Epithelial cell of prostate (primary cell): Measurements from ENCODE around the gene RXFP2.
A peak's percentile ranks its signal among the peaks of the same experiment; 100 is the strongest.

ENCODE experiments used
- DNase-seq: peaks from one replicate; pipeline ENCODE4 v3.0.0-alpha.2; 2011; ENCODE audit warnings: low read depth, low spot score
- H3K27ac ChIP-seq: fragments of 450-650 bp; 2 replicates; pipeline ENCODE4 v1.5.1; 2017; ENCODE audit warnings: mild to moderate bottlenecking

Gene RXFP2

DNA sequence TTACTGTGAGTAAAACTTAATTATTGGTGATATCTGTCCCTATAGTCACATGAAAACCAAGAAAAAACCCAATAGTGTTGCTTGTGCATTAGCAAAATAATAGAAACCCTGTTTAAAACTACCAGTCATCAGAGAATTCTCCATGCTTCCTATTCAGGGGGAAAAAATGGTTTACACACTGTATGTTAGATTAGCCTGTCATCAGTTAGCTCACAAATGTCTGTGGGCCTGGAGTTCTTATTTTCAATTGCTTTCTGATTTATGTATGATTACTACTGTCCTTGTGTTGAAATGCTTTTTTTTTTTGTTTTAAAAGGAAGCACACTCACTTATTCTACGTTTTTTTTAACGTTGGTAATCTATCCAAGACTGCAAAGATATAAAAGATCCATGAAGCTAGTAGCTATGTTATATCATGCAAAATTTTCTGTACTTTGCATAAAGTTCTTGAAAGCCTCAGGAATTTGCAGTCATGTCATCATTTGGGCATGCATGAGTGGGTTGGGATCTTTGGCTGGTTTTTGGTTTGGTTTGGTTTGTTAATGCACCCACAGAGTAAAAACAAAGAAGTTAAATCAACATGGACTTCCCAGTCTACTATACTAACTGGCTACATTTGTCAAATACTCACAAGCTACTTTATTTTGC, 25.9 kb downstream of the RXFP2 start:
- no peak for DNase-seq
- no peak overlapping the region for H3K27ac ChIP-seq

DNA sequence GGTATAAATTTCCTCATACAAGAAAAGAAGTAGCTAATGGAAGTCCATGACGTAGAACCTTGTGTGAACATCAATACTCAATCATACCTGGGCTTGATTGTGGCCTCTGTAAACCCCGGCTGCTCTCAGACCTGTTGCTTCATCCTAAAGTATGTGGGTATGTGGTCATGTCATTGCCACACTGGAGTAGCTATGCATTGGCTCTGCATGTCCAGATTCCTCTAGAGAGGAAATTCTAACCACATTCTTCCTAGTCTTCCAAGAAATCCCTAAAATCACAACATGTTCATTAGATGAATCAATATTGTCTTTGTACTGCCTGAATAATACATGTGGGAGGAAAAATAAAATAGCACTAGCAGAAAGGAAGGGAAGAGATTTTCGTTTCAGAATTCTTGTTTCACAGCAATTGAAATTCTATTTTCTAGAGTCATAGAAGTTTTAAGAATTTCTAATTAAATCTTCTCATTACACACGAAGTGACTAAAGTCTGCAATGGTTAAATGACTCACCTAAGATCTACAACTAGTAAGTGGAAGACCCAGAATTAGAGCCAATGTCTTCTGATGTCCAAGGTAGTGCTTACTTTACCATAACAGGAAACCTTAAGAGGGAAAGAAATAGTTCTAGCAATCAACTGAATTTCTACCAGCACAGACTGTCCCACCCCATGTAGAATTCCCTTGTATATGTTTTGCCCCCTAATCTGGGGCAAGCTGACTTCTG, 28.0 kb downstream of the RXFP2 start:
- H3K27ac ChIP-seq: peak overlapping the region; percentile 32
- DNase-seq: peak; percentile 14

DNA sequence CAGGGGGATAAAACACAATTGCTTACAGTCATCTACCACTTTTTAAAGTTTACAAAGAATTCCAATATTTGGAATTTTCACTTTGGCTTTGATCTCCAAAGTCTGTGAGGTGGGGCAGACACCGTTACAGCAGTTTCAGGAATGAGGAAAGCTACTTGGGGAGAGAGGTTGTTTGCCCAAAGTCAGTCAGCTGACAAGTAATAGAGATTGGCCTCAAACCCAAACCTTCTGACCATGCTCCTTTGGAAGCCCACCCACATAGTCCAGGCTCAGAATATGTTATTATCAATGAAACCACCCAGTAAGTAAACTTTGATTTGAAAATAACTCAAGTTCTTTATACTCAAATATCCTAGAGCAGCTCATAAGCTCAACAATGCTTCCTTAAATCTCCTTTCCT, 29.0 kb downstream of the RXFP2 start:
- DNase-seq: no peak
- no peak overlapping the region for H3K27ac ChIP-seq

DNA sequence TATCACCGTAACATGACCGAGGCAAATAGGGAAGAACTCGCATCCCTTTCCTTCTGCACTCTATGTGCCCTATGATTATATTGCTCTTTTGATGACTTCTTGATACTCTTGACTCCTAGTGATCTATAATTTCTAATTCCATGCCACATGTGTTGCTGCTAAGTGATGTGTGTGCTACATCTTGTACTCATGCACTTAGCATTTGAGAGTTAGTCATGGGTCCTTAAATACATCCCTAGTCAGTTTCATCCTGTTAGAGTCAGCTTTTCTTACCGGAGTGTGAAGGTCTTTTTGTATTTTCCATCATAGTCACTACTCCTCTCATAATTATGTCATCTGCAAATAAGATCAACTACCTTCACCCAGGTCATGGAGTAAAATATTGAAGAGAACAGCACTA, 30.2 kb downstream of the RXFP2 start:
- no peak overlapping the region for H3K27ac ChIP-seq
- no peak for DNase-seq

DNA sequence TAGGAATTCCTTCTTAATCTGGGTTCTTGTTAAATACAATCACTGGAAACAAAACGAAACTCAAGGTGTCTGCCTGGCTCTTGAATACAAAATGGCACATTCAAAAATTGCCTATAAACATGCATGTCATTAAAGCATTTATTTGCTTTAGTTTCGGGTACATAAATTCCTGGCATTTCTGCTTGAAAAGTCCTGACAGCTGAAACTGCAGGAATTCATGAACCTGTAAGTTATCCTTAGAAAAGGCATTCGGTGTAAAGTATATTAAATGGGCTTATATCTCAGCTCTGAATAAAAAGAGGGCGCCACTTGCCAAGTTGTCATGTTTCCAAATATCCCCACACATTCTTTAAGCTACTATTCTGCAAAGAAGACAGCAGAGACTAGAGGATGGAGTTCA, 32.9 kb downstream of the RXFP2 start:
- no peak for DNase-seq
- no peak overlapping the region for H3K27ac ChIP-seq

- DNase-seq: no peak
- H3K27ac ChIP-seq: peak overlapping the region; percentile 24
These were observed 34.2 kb downstream of the RXFP2 start for GRCh38 chr13:31773538-31773937.

- DNase-seq: no peak
- H3K27ac ChIP-seq: peak overlapping the region; percentile 24
These were observed 34.9 kb downstream of the RXFP2 start for GRCh38 chr13:31774186-31774750.

- DNase-seq: no peak
- H3K27ac ChIP-seq: no peak overlapping the region
These were observed 35.8 kb downstream of the RXFP2 start for GRCh38 chr13:31775148-31775547.

GRCh38 chr13:31775686-31776085, 36.4 kb downstream of the RXFP2 start:
- H3K27ac ChIP-seq: no peak overlapping the region
- no peak for DNase-seq

DNA sequence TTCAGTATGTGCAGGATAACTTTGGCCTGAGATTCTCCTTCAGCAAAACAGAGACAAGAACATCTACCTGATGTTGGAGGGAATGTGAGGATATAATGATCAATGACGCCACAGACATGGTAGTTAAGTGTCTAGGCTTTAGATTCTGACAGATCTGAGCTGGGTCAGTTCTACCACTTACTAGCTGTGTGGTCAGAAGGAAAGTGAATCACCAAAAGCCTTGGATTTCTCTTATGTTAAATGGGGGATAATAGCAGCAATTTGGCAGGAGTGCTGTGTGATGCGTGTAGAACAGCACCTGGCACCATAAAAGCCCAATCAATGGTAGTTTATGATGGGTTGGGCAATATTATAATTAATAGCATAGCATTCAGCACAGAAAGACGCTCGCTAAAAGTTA, 41.7 kb downstream of the RXFP2 start:
- no peak for DNase-seq
- no peak overlapping the region for H3K27ac ChIP-seq

DNA sequence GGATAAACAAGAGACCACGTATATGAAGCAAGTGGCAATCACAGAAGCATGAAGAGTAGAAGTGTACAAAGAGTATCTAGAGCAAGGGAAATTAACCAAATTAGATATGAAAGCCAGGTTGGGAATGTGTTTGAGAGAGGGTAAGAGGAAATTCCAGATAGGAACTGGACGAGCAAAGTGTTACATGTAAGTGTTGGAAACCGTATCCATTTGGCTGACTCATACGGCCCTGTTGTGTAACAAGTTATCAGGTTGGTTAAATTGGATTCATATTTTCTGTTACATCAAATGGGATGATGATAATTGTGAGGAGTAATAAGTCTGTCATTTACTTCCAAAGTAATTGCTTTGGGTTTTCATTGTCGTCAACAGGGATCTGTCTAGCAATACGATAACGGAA, 46.7 kb downstream of the RXFP2 start:
- no peak overlapping the region for H3K27ac ChIP-seq
- DNase-seq: no peak

DNA sequence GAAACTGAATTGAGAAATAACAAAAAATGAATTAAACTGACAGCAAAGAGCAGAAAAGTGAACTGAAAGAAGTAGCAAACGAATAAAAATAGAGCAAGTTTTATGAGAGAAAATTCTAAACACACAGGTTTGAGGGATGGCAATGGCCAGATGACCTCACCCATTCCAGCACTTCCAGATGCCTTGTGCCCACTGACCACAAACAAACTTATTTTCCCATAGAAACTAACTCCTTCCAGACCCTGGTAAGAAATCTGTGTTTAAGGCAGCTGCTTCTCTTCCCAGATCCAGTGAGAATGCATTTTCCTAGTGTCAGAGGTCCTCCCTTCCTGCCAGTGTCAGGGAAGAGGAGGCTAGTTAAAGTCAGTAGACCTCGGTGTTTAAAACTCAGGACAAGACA, 51.7 kb downstream of the RXFP2 start:
- no peak for DNase-seq
- no peak overlapping the region for H3K27ac ChIP-seq

DNA sequence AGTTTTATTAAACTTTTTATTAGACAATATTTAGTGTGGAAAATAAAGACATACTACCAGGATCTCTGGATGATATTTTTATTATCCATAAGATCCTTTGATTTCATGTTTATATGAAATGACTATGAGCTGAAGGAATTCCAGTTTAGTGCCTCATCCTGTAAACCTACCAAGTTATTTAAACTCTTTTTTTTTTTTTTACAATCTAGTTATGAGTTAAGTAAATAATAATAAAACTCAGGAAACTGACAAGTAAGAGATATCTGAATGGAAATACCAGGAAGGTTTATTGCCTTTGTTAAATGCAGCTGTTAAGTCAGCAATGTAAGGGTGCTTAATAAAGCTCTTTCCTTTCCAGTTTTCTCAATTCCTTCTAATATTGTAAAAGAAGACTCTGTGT, 53.9 kb downstream of the RXFP2 start:
- no peak for DNase-seq
- no peak overlapping the region for H3K27ac ChIP-seq

DNA sequence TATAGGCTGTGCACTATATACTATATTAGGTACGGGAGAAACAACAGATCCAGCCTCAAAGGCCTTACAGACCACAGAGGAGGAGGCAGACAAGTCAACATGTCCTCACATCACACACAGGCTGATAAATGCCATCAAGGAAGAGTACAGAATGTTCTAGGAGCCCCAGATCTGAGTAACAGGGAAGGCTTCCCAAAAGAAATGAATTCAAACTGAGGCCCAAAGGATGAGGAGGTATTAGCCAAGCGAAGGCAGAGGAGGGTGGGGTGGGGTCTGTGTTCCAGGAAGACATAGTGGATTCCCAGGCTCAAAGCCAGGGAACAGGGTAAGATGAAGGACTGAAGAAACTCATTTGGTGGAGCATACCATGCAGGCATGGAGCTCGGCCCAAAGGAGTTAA, 55.1 kb downstream of the RXFP2 start:
- no peak for DNase-seq
- H3K27ac ChIP-seq: no peak overlapping the region

- no peak for DNase-seq
- H3K27ac ChIP-seq: no peak overlapping the region
These were observed 57.9 kb downstream of the RXFP2 start for GRCh38 chr13:31797154-31797775.

DNA sequence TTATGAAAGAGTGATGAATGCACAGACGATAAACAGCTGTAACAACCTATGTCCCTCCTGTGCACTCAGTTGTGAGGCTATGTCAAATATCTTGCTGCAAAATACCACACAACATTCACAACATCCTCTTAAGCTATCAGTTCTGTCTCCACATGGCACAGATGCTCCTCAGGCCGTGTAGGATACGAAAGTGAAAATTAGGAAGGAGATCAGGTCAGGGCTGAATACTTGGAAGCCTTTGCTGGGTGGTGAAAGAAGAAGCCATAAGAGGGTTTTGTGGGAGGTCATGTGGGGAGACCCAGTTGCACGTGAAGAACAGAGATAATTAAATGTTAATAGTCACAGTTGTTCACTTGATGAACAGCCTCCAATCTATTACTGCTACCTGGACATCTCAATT, 58.9 kb downstream of the RXFP2 start:
- H3K27ac ChIP-seq: no peak overlapping the region
- no peak for DNase-seq

- DNase-seq: no peak
- no peak overlapping the region for H3K27ac ChIP-seq
These were observed 61.8 kb downstream of the RXFP2 start for GRCh38 chr13:31801088-31801487.

GRCh38 chr13:31803311-31803710, 64.0 kb downstream of the RXFP2 start:
- DNase-seq: no peak
- no peak overlapping the region for H3K27ac ChIP-seq

- DNase-seq: no peak
- no peak overlapping the region for H3K27ac ChIP-seq
These were observed 66.5 kb downstream of the RXFP2 start for GRCh38 chr13:31805841-31806240.

DNA sequence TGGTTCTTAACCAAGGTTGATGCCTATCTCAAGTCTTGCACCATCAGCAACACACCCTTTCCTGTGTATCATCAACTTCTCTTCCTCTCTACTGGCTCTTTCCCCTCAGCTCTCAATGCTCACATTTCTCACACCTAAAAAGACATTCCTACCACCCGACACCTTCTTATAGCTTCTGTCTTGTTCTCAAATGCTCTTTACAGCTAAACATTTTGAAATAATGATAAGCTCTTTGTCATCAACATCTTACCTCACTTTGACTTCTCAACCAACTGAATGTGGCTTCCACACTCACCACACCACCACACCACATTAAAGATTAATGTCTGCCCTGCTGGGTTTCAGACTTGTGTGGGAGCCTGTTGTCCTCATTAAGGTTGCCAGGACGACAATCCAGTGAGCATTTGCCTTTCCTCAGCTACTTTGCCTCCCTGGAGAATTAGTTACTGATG, 67.8 kb downstream of the RXFP2 start:
- DNase-seq: peak; percentile 3
- H3K27ac ChIP-seq: peak overlapping the region; percentile 29

DNA sequence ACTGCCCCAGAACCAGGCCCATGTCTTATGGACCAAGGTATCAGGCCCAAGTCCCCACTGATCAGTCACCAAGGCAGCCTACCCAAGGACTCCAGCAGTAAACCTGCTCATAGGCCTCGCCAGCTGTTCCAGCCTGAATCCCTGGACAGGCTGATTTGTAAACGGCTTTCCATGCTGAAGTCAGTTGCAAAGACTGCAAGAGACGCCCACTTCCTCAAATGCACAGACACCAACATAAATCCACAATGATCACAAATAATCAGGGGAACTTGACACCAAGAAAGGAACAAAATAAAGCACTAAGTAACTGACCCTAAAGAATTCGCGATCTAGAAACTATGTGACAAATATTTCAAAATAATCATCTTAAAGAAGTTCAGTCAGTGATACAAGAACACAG, 75.2 kb downstream of the RXFP2 start:
- H3K27ac ChIP-seq: no peak overlapping the region
- no peak for DNase-seq
